Smooth muscle cell (in vitro differentiated cells): ENCODE data around the gene QPRT. TPM values are rescaled to one million over a fixed set of nuclear protein-coding genes. Genes with fewer than 3 reads are reported as not detected.
"Not testable (repeated sequence)": the region's sequence is repeated elsewhere in the genome, so short reads cannot be mapped to it uniquely, and the experiment has no call there.

Source experiments
- DNase-seq: peaks from one replicate; lab custom pipeline; 2025; ENCODE audit not compliant: unreplicated experiment; lab: John Stamatoyannopoulos, UW
- H2AFZ ChIP-seq: fragments of 200-600 bp; sonication (generic); 2 replicates; pipeline ENCODE4 v1.6.0; 2016; ENCODE audit warnings: antibody characterized with exemption, low read depth, mild to moderate bottlenecking
- H3F3A ChIP-seq: fragments of 200-600 bp; sonication (generic); 2 replicates; pipeline ENCODE4 v1.6.0; 2017; ENCODE audit warnings: antibody characterized with exemption, low read depth
- H3K27ac ChIP-seq: fragments of 200-600 bp; sonication (generic); 2 replicates; pipeline ENCODE4 v1.5.1; 2016; ENCODE audit warnings: low read depth, mild to moderate bottlenecking
- H3K27me3 ChIP-seq: fragments of 200-600 bp; sonication (generic); 2 replicates; pipeline ENCODE4 v1.6.1; 2016; ENCODE audit warnings: low read depth, mild to moderate bottlenecking
- H3K36me3 ChIP-seq: fragments of 200-600 bp; sonication (generic); 2 replicates; pipeline ENCODE4 v1.5.1; 2016; ENCODE audit warnings: low read depth
- H3K4me1 ChIP-seq: fragments of 200-600 bp; sonication (generic); 2 replicates; pipeline ENCODE4 v1.5.1; 2016; ENCODE audit warnings: low read depth
- H3K4me2 ChIP-seq: fragments of 200-600 bp; sonication (generic); 2 replicates; pipeline ENCODE4 v1.6.0; 2016; ENCODE audit warnings: mild to moderate bottlenecking
- H3K4me3 ChIP-seq: fragments of 200-600 bp; sonication (generic); 2 replicates; pipeline ENCODE4 v1.5.1; 2016; ENCODE audit warnings: mild to moderate bottlenecking
- H3K79me2 ChIP-seq: fragments of 200-600 bp; sonication (generic); 2 replicates; pipeline ENCODE4 v1.6.0; 2016; ENCODE audit warnings: low read depth, mild to moderate bottlenecking
- H3K9ac ChIP-seq: fragments of 200-600 bp; sonication (generic); 2 replicates; pipeline ENCODE4 v1.6.0; 2016; ENCODE audit warnings: low read depth
- H3K9me3 ChIP-seq: fragments of 200-600 bp; sonication (generic); replicated peaks from 2 replicates; pipeline ENCODE4 v1.5.1; 2016; ENCODE audit warnings: low read depth
- H4K20me1 ChIP-seq: fragments of 200-600 bp; sonication (generic); 2 replicates; pipeline ENCODE4 v1.6.0; 2016; ENCODE audit warnings: low read depth
- CTCF ChIP-seq: fragments of 200-600 bp; sonication (generic); IDR thresholded peaks from 2 replicates; pipeline ENCODE4 v1.5.1; 2017; ENCODE audit warnings: borderline replicate concordance, mild to moderate bottlenecking, antibody characterized with exemption; ENCODE audit not compliant: insufficient read depth, poor library complexity, severe bottlenecking
- WGBS: methylation state at CpG from one replicate; pipeline ENCODE4 v1.1.7; 2016; ENCODE audit warnings: low lambda C conversion rate; 5-methylcytosine and 5-hydroxymethylcytosine counted together
- polyA plus RNA-seq: library from polyadenylated mRNA; unstranded; fragments of >200 nt; fragmentation: Nextera tagmentation; extraction: Ambion mirVana; gene quantifications from 2 replicates; pipeline ENCODE4 v1.2.1, GENCODE V29; 2016
- total RNA-seq: library from RNA; depleted of rRNA; stranded (reverse); fragments of >200 nt; gene quantifications from 2 replicates; pipeline ENCODE4 v1.2.3, GENCODE V29; 2014

QPRT gene
- total and polyA plus RNA-seq, 2 experiments from 2014 or later, result 67.4 to 196 TPM

GRCh38 chr16:29702269-29702668 lies 23.3 kb downstream of the QPRT start:
- no peaks in the 10 kb centered on the region for H3F3A ChIP-seq
- no peaks in the 10 kb centered on the region for H3K27me3 ChIP-seq
- no peak overlapping the region for H3K9ac ChIP-seq
- H3K79me2 ChIP-seq, result no peaks in the 10 kb centered on the region
- WGBS, result 82% methylated on average over 13 of the region's 13 CpGs
- no peak for DNase-seq
- H3K27ac ChIP-seq, result no peak overlapping the region
- no peaks in the 10 kb centered on the region for H3K36me3 ChIP-seq
- H4K20me1 ChIP-seq, result peaks cover 4% of the 10 kb centered on the region
- H3K9me3 ChIP-seq, result no peaks in the 10 kb centered on the region
- no peak overlapping the region for H2AFZ ChIP-seq
- no peak overlapping the region for H3K4me3 ChIP-seq
- H3K4me2 ChIP-seq, result no peak overlapping the region
- TF ChIP-seq CTCF, result no peak
- no peaks in the 10 kb centered on the region for H3K4me1 ChIP-seq

GRCh38 chr16:29705030-29705429 lies 26.1 kb downstream of the QPRT start:
- no peak overlapping the region for H2AFZ ChIP-seq
- no peaks in the 10 kb centered on the region for H3F3A ChIP-seq
- H3K27me3 ChIP-seq, result no peaks in the 10 kb centered on the region
- H3K9me3 ChIP-seq, result no peaks in the 10 kb centered on the region
- peaks cover 9% of the 10 kb centered on the region for H3K4me1 ChIP-seq
- no peak for DNase-seq
- no peaks in the 10 kb centered on the region for H3K79me2 ChIP-seq
- 65% methylated on average over 2 of the region's 2 CpGs for WGBS
- no peaks in the 10 kb centered on the region for H4K20me1 ChIP-seq
- TF ChIP-seq CTCF, result no peak
- H3K4me3 ChIP-seq, result no peak overlapping the region
- no peak overlapping the region for H3K4me2 ChIP-seq
- no peak overlapping the region for H3K27ac ChIP-seq
- H3K9ac ChIP-seq, result no peak overlapping the region
- H3K36me3 ChIP-seq, result no peaks in the 10 kb centered on the region

- WGBS, result 100% methylated on average over 1 of the region's 1 CpG
- not testable (repeated sequence) for H3K27me3 ChIP-seq, H3K4me2 ChIP-seq, H3K9me3 ChIP-seq, DNase-seq, H3K36me3 ChIP-seq, H3F3A ChIP-seq, H3K9ac ChIP-seq, H4K20me1 ChIP-seq, H3K27ac ChIP-seq, H3K4me3 ChIP-seq, H3K79me2 ChIP-seq, H2AFZ ChIP-seq
- H3K4me1 ChIP-seq, result peaks cover 11% of the 10 kb centered on the region
These were observed 28.2 kb downstream of the QPRT start for GRCh38 chr16:29707160-29707559.

- H4K20me1 ChIP-seq, result no peaks in the 10 kb centered on the region
- 17% methylated on average over 16 of the region's 16 CpGs for WGBS
- H3K27me3 ChIP-seq, result no peaks in the 10 kb centered on the region
- peak overlapping the region; percentile 25 for H3K4me3 ChIP-seq
- no peak for TF ChIP-seq CTCF
- no peak for DNase-seq
- no peaks in the 10 kb centered on the region for H3K79me2 ChIP-seq
- peak overlapping the region; percentile 36 for H2AFZ ChIP-seq
- peaks cover 11% of the 10 kb centered on the region for H3K4me1 ChIP-seq
- H3K4me2 ChIP-seq, result peak overlapping the region; percentile 78
- no peaks in the 10 kb centered on the region for H3F3A ChIP-seq
- H3K27ac ChIP-seq, result no peak overlapping the region
- no peaks in the 10 kb centered on the region for H3K36me3 ChIP-seq
- no peaks in the 10 kb centered on the region for H3K9me3 ChIP-seq
- no peak overlapping the region for H3K9ac ChIP-seq
These were observed 30.1 kb downstream of the QPRT start for GRCh38 chr16:29708917-29709600.

- not testable (repeated sequence) for H4K20me1 ChIP-seq, DNase-seq, H3K27ac ChIP-seq, H3K9me3 ChIP-seq, H3K36me3 ChIP-seq, H3K9ac ChIP-seq, H3K27me3 ChIP-seq, H3K79me2 ChIP-seq, H3F3A ChIP-seq
- Histone ChIP-seq H3K4me2 (peak overlapping the region; percentile 78), H2AFZ (peak overlapping the region; percentile 36), H3K4me3 (peak overlapping the region; percentile 25), H3K4me1 (peaks cover 11% of the 10 kb centered on the region)
- WGBS, result 7% methylated on average over 6 of the region's 6 CpGs
These were observed 30.7 kb downstream of the QPRT start for GRCh38 chr16:29709657-29710056.
